GM06990 (cell line): ENCODE results near the gene FMNL3.
A peak's percentile ranks its signal among the peaks of the same experiment; 100 is the strongest.

Source experiments
- DNase-seq: peaks from one replicate; pipeline ENCODE4 v3.0.0-alpha.2; 2011; ENCODE audit not compliant: insufficient read length; ENCODE audit errors: extremely low read depth
- H3K27me3 ChIP-seq: replicated peaks from 2 replicates; pipeline ENCODE4 v1.6.0; 2011; ENCODE audit warnings: low read length; ENCODE audit not compliant: control insufficient read depth, insufficient read depth
- H3K36me3 ChIP-seq: 2 replicates; pipeline ENCODE4 v1.5.1; 2011; ENCODE audit warnings: low read length; ENCODE audit not compliant: control insufficient read depth, insufficient read depth
- H3K4me3 ChIP-seq: replicated peaks from 2 replicates; pipeline ENCODE4 v1.5.1; 2011; ENCODE audit warnings: low read depth, mild to moderate bottlenecking, control low read depth, low read length
- CTCF ChIP-seq: IDR thresholded peaks from 2 replicates; pipeline ENCODE4 v1.5.1; 2011; ENCODE audit warnings: low read length, control low read depth, mild to moderate bottlenecking, inconsistent platforms; ENCODE audit not compliant: insufficient read depth, poor library complexity, severe bottlenecking

FMNL3 gene

GRCh38 chr12:49626836-49627235 is 80.4 kb downstream of the FMNL3 start:
- no peaks in the 10 kb centered on the region for H3K27me3 ChIP-seq
- no peak for TF ChIP-seq CTCF

GRCh38 chr12:49626169-49626835 is 80.9 kb downstream of the FMNL3 start:
- DNase-seq: no peak
- peak; percentile 24 for TF ChIP-seq CTCF

More at GRCh38 chr12:49626836-49627235, 80.4 kb downstream of the FMNL3 start:
- H3K4me3 ChIP-seq: no peak overlapping the region
- no peaks in the 10 kb centered on the region; the same call in 1 of the 2 replicates for H3K36me3 ChIP-seq
- DNase-seq: no peak

GRCh38 chr12:49624921-49625577 is 82.2 kb downstream of the FMNL3 start:
- no peak for TF ChIP-seq CTCF
- no peak overlapping the region for H3K4me3 ChIP-seq
- DNase-seq: no peak
- no peaks in the 10 kb centered on the region for H3K27me3 ChIP-seq
- no peaks in the 10 kb centered on the region for H3K36me3 ChIP-seq

More at GRCh38 chr12:49626169-49626835, 80.9 kb downstream of the FMNL3 start:
- Histone ChIP-seq H3K27me3 (no peaks in the 10 kb centered on the region), H3K4me3 (no peak overlapping the region), H3K36me3 (no peaks in the 10 kb centered on the region; the same call in 1 of the 2 replicates)

GRCh38 chr12:49623142-49623904 is 83.9 kb downstream of the FMNL3 start, which contains the start of gene PRPF40B:
Gene PRPF40B (plus strand): TSS chr12:49623561. CDS start chr12:49623591, 30 bp downstream.
- H3K4me3 ChIP-seq: peak within 1 kb of the TSS; percentile 67
- peak; percentile 87 for DNase-seq
- H3K36me3 ChIP-seq: no peaks in the 10 kb centered on the region
- no peaks in the 10 kb centered on the region for H3K27me3 ChIP-seq
- TF ChIP-seq CTCF: peak; percentile 32

GRCh38 chr12:49622501-49623141 is 84.6 kb downstream of the FMNL3 start:
- DNase-seq: peak; percentile 80
- TF ChIP-seq CTCF: no peak
- Histone ChIP-seq H3K36me3 (no peaks in the 10 kb centered on the region), H3K4me3 (peak overlapping the region; percentile 67), H3K27me3 (no peaks in the 10 kb centered on the region)
